GM21825 (cell line): ENCODE data around the gene KCMF1.

ENCODE experiments used
- ATAC-seq: cut with Tn5 transposase; IDR thresholded peaks from one replicate; pipeline ENCODE4 v1.9.1; 2021; ENCODE audit warnings: mild to moderate bottlenecking, moderate library complexity; ENCODE audit not compliant: unreplicated experiment

Gene KCMF1

GRCh38 chr2:84980263-84980983 lies 9.5 kb downstream of the KCMF1 start:
- ATAC-seq: peak; percentile 59

GRCh38 chr2:84986018-84986417 lies 15.1 kb downstream of the KCMF1 start:
- ATAC-seq: no peak

GRCh38 chr2:84989422-84989821 lies 18.5 kb downstream of the KCMF1 start:
- ATAC-seq: no peak

DNA sequence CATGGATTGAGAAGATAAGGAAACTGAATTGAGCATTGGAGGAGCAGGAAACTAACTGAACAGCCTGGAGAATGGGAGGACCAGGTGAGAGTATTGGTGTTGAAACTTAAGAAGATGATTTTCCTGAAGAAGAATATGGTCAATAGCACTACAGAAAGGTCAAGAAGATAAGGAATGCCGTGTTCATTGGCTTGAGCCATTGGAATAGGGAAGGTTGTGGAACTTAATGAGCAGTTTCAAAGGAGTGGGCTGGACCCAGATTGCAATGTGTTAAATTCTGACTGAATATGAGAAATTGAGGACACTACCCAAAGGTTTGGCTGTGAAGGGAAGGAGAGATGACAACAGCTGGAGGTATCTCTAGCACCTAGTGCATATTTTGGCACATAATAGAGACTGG lies 19.0 kb downstream of the KCMF1 start:
- no peak for ATAC-seq

- ATAC-seq: no peak
Observed at GRCh38 chr2:84991404-84992160, 20.6 kb downstream of the KCMF1 start.

DNA sequence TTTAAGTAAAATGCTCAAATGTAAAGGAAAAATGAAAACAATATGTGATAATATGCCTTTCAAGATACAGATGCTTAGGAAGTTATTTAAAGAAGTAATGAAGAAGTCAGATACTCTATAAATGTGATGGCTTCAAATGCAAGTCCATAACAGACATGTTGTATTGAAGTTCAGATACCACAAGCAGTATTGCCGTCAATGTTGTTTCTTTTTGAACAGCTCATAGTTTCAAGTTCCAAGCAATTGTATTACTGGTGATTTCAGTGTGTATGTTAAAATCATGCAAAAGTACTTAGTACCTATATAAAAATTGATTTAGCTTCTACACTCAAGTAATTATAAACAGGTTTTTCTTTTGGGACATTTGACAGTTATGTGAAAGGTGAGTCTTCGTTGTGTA lies 24.9 kb downstream of the KCMF1 start:
- no peak for ATAC-seq

DNA sequence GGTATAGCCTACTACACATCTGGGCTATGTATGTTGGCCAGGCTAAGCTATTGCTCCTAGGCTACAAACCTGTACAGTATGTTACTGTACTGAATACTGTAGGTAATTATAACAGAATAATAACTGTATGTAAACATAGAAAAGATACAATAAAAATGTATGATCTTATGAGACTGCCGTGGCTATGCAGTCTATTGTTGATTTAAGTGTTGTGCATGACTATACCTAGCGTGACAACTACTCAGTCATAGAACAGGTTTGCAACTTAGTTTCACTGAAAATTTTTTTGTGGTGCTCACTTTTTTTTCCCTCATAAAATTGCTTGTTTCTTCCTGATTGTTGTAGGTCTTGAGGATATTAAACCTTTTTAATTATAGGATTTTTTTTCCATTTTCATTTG lies 25.9 kb downstream of the KCMF1 start:
- ATAC-seq: no peak

DNA sequence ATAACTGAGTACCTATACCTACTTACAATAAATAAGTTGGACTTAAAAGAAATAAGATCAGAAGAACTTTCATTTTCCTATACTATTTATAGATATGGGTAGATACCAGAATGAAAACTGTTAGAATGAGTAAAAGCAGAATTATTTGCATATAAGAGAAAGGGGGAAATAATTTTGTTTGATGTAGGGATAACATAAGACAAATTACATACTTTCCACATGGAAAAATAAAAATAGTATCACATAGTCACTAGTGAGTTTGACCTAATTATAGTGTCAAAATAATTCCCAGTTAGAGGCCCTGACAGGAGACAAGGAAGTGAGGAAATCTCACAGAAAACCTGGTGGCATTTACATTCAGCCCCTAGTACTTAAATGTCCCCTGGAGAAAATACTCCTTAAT lies 28.6 kb downstream of the KCMF1 start:
- ATAC-seq: peak; percentile 50

DNA sequence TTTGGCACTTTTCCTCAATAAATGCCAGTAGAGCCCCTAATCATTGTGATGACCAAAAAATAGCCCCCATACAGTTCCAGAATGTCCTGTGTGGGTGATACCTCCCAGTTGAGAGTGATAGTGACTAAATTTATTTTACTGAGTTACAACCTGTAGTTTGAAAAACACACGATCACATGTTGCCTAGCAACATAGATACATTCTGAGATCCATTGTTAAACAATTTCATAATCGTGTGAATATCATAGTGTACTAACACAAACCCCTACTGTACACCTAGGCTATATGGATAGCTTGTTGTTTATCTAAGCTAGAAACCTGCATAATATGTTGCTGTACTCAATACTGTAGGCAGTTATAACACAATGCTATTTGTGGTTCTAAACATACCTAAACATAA lies 30.6 kb downstream of the KCMF1 start:
- ATAC-seq: no peak

DNA sequence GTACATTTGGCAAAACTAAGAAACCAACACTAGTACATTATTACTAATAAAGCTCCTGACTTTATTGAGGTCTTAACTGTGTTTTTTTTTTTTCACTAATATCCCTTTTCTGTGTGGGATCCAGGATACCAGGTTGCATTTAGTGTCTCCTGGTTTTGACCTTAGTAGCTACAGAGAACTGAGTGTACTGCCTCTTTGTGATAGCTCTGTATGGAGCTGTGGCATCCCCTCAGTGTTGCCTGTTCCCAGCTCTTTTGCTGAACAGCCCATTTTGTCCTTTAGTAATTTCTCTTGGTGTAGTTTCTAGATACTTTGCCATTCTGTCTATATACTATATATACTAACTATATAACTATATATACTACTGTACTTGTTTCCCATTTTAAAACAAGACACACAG lies 31.6 kb downstream of the KCMF1 start:
- no peak for ATAC-seq

GRCh38 chr2:85008252-85008651 lies 37.3 kb downstream of the KCMF1 start:
- ATAC-seq: no peak

- ATAC-seq: no peak
Observed at GRCh38 chr2:85009019-85009618, 38.2 kb downstream of the KCMF1 start.

GRCh38 chr2:85010404-85010803 lies 39.4 kb downstream of the KCMF1 start:
- no peak for ATAC-seq

GRCh38 chr2:85011098-85011497 lies 40.1 kb downstream of the KCMF1 start:
- no peak for ATAC-seq

DNA sequence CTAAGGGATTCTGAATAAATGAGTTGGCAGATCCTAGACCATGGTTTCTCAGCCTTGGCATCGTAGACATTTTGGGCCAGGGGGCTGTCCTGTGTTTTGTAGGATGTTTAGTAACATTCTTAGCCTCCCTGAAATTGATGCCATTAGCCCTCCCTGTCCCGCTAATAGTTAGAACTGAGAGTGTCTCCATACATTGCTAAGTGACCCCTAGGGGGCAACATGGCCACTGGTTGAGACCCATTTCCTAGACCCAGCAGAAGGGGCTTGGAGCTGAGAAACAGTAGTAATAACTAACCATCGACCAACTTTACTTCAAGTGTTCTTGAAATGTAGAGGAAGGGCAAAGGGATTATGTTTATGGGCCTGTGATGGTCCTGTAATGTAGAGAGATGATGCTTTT lies 40.8 kb downstream of the KCMF1 start:
- ATAC-seq: no peak

GRCh38 chr2:85012431-85012830 lies 41.5 kb downstream of the KCMF1 start:
- no peak for ATAC-seq

GRCh38 chr2:85012855-85013254 lies 41.9 kb downstream of the KCMF1 start:
- ATAC-seq: no peak

GRCh38 chr2:85015653-85016360 lies 44.8 kb downstream of the KCMF1 start:
- ATAC-seq: no peak

GRCh38 chr2:85016446-85016845 lies 45.5 kb downstream of the KCMF1 start:
- no peak for ATAC-seq

DNA sequence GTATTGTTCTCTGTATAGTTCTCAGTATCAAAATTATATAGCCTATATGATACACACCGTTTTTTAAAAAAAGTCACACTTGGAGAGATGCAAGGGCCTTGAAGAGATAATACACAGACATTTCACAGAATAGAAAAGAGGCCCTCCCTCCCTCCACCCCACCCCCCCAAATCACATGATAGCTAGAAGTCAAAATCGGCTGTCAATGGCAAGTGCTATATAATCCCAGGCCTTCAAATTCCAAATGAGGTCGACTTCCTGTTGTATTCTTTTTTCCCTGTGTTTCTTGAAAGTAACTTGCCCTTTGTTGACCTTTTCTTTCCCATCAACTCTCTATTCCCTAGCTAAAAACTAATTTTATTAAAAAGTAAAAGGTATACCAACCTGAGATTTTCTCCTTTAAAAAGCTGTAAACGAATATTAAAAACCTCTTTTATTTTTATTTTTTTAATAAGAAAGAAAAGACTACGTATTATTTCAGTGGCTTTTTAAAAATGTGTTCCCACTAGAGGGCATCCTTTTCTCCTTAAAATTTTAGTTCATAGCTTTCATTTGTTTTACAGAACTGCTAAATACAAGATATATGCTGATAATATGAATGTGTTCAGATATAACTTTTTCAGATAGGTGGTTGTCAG lies 46.6 kb downstream of the KCMF1 start:
- ATAC-seq: no peak

GRCh38 chr2:85018049-85018447 lies 47.1 kb downstream of the KCMF1 start:
- ATAC-seq: no peak
